ENCODE measurements around the gene NFATC4.

Gene NFATC4

GRCh38 chr14:24416254-24416931 lies 48.4 kb downstream of the NFATC4 start:
- Histone ChIP-seq H3K4me3 (ENCODE audit: low read depth, low read length) (no peak overlapping the region), H3K4me1 (ENCODE audit: control insufficient read depth, insufficient read depth, low read length) (no peaks in the 10 kb centered on the region), H3K27ac (ENCODE audit: extremely low read depth, low read depth, low read length) (no peak overlapping the region), H3K9me3 (ENCODE audit: control insufficient read depth, insufficient read depth, low read depth, low read length) (no peaks in the 10 kb centered on the region), H3K36me3 (ENCODE audit: control insufficient read depth in 2 of 2, insufficient read depth in 1 of 2, low read length in 2 of 2) (peaks cover 0 to 45% of the 10 kb centered on the region in 2 experiments; a peak in 1 of 3 replicates)
- POLR2A ChIA-PET, result no interaction called here
- CTCF ChIA-PET, result no interaction called here
- no peak for TF ChIP-seq ZSCAN30 (tag by site-specific recombination; IDR thresholded peaks at IDR 0.05)
- no peak for TF ChIP-seq ZNF843 (tag by site-specific recombination; IDR thresholded peaks at IDR 0.05)
- no peak for TF ChIP-seq ATF2 (tag by site-specific recombination; IDR thresholded peaks at IDR 0.05; ENCODE audit: low read depth)
- TF ChIP-seq ZNF426 (tag by site-specific recombination; IDR thresholded peaks at IDR 0.05), result no peak
- TF ChIP-seq ZNF600 (tag by site-specific recombination; IDR thresholded peaks at IDR 0.05), result no peak
- no peak for TF ChIP-seq PRDM4 (tag by site-specific recombination; IDR thresholded peaks at IDR 0.05)
- no peak for TF ChIP-seq ZNF560 (tag by site-specific recombination; IDR thresholded peaks at IDR 0.05; ENCODE audit: borderline replicate concordance)
- TF ChIP-seq ZFHX2 (tag by site-specific recombination; conservative IDR thresholded peaks at IDR 0.05), result no peak
- no peak for TF ChIP-seq ZNF114 (tag by site-specific recombination; IDR thresholded peaks at IDR 0.05)
- no peak for TF ChIP-seq ZNF155 (tag by site-specific recombination; IDR thresholded peaks at IDR 0.05)
- no peak for TF ChIP-seq ZNF558 (tag by site-specific recombination; IDR thresholded peaks at IDR 0.05)
- no peak for TF ChIP-seq ZNF623 (tag by site-specific recombination; IDR thresholded peaks at IDR 0.05)
- no peak for TF ChIP-seq ZNF239 (tag by site-specific recombination; IDR thresholded peaks at IDR 0.05)
- TF ChIP-seq ZFP69B (tag by site-specific recombination; IDR thresholded peaks at IDR 0.05), result no peak
- TF ChIP-seq ZNF280C (tag by site-specific recombination; IDR thresholded peaks at IDR 0.05), result no peak
- no peak for TF ChIP-seq PRDM2 (tag by site-specific recombination; IDR thresholded peaks at IDR 0.05; ENCODE audit: borderline replicate concordance)
- TF ChIP-seq ZNF624 (tag by site-specific recombination; IDR thresholded peaks at IDR 0.05), result no peak

Data from HEK293 (cell line).